HL-60 (cell line): ENCODE data around the gene C15orf61.

ENCODE experiments used
- DNase-seq, 2 experiments: peaks; one replicate each; pipeline ENCODE4 v3.0.0-alpha.2; 2010 to 2020; ENCODE audit warnings: low read depth in 1 of 2, low spot score in 1 of 2
- H3K27ac ChIP-seq: fragments of 250-450 bp; sonication (Bioruptor Pico); replicated peaks from 2 replicates; pipeline ENCODE4 v1.5.1; 2020; ENCODE audit warnings: mild to moderate bottlenecking, moderate library complexity
- H3K27me3 ChIP-seq: fragments of 250-450 bp; sonication (Bioruptor Pico); 2 replicates; pipeline ENCODE4 v1.5.1; 2021; ENCODE audit warnings: mild to moderate bottlenecking, moderate library complexity; ENCODE audit not compliant: insufficient read depth, poor library complexity, severe bottlenecking
- H3K4me3 ChIP-seq: replicated peaks from 2 replicates; pipeline ENCODE4 v1.5.1; 2011; ENCODE audit warnings: mild to moderate bottlenecking, control low read depth, low read length; ENCODE audit not compliant: insufficient read depth
- CTCF ChIP-seq: IDR thresholded peaks from one replicate; pipeline ENCODE4 v1.5.1; 2011; ENCODE audit warnings: low read length, control low read depth, inconsistent platforms; ENCODE audit not compliant: insufficient read depth
- GABPA ChIP-seq: IDR thresholded peaks from 2 replicates; pipeline ENCODE4 v1.6.1; 2012; ENCODE audit warnings: low read depth
- POLR2AphosphoS5 ChIP-seq: IDR thresholded peaks from 2 replicates; pipeline ENCODE4 v1.6.1; 2012; ENCODE audit warnings: low read depth
- REST ChIP-seq: IDR thresholded peaks from 2 replicates; pipeline ENCODE4 v1.6.1; 2012; ENCODE audit warnings: low read depth; ENCODE audit not compliant: insufficient replicate concordance
- SPI1 ChIP-seq: IDR thresholded peaks from 2 replicates; pipeline ENCODE4 v1.6.1; 2012; ENCODE audit warnings: low read depth, mild to moderate bottlenecking, borderline replicate concordance

The C15orf61 gene

GRCh38 chr15:67533873-67534272, 12.9 kb downstream of the C15orf61 start:
- Histone ChIP-seq H3K27me3 (no peaks in the 10 kb centered on the region), H3K4me3 (no peak overlapping the region), H3K27ac (no peak overlapping the region)
- no peak for DNase-seq
- no peak for TF ChIP-seq CTCF
- TF ChIP-seq REST: no peak
- TF ChIP-seq GABPA: no peak
- TF ChIP-seq POLR2AphosphoS5: no peak
- no peak for TF ChIP-seq SPI1

- Histone ChIP-seq H3K4me3 (no peak overlapping the region), H3K27ac (no peak overlapping the region), H3K27me3 (no peaks in the 10 kb centered on the region)
- no peak for DNase-seq
- TF ChIP-seq SPI1 (no peak), GABPA (no peak), POLR2AphosphoS5 (no peak), REST (no peak), CTCF (no peak)
These were observed 13.4 kb downstream of the C15orf61 start for GRCh38 chr15:67534360-67534759.

- no peak for DNase-seq
- Histone ChIP-seq H3K27ac (no peak overlapping the region), H3K27me3 (no peaks in the 10 kb centered on the region), H3K4me3 (no peak overlapping the region)
- TF ChIP-seq CTCF (no peak), REST (no peak), POLR2AphosphoS5 (no peak), GABPA (no peak), SPI1 (no peak)
These were observed 16.8 kb downstream of the C15orf61 start for GRCh38 chr15:67537771-67538170.
